HG03521 (cell line): ENCODE measurements around the gene NAA80.
A peak's percentile ranks its signal among the peaks of the same experiment; 100 is the strongest.
"Not testable (repeated sequence)": the region's sequence is repeated elsewhere in the genome, so short reads cannot be mapped to it uniquely, and the experiment has no call there.

Source experiments
- ATAC-seq: cut with Tn5 transposase; IDR thresholded peaks from one replicate; pipeline ENCODE4 v1.9.1; 2021; ENCODE audit warnings: mild to moderate bottlenecking, moderate library complexity; ENCODE audit not compliant: unreplicated experiment

The NAA80 gene

GRCh38 chr3:50292159-50293078 is 6.8 kb downstream of the NAA80 start, which contains the start of gene IFRD2:
TSS of gene IFRD2 (minus strand) at chr3:50292429. CDS start at chr3:50292274, 155 bp downstream.
- peak; percentile 96 for ATAC-seq

DNA sequence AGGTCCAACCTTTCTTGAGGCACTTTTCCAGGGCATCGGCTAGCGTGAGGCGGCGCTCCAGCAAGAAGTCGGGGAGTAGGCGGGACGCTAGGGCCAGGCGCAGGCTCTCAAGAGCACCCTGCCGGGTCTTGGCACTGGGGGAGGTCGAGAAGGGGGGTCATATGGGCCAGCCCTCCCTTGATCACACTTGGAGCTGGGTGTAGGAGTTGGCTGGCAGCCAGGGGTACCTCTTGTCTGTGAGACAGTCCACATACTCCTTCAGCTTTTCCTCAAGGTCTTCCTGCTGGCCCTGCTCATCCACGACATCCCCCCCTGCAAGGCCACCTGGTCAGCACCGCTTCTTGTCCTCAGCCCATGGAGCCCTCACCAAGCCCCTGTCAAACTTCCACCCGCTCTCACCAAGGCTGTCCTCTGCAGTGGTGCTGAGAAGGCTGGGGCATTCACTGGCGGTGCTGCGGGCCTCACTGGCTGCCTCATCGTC is 9.0 kb downstream of the NAA80 start:
- no peak for ATAC-seq

GRCh38 chr3:50289130-50289529 is 10.1 kb downstream of the NAA80 start:
- ATAC-seq = no peak

DNA sequence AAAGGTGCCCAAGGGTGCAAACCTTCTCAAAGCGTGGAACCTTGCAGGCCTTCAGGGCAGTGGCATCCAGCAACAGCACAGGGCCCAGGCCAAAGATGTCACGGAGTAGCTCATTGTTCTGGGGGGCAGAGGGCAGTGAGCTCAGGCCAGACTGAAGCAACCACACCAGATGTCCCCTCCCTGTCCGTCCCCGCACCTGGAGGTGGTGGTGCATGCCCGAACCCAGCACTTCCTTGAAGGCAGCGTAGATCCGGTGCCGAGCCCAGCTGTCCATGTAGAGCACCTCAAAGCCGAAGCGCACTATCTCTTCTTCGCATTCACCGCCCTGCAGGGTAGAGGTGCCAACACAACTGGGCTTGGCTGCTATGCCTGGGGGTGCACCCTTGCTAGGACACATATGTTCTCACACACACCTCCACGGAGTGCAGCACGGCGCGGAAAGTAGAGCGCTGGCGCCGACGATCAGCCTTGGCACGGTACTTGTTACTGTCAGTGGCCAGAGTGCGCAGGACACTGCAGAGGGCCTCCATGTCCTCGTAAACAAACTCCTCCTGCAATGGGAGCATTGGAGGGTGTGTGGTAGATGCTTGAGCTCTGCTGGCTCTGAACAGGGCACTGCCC is 10.7 kb downstream of the NAA80 start:
- no peak for ATAC-seq

GRCh38 chr3:50287262-50287661 is 11.9 kb downstream of the NAA80 start:
- ATAC-seq = no peak

DNA sequence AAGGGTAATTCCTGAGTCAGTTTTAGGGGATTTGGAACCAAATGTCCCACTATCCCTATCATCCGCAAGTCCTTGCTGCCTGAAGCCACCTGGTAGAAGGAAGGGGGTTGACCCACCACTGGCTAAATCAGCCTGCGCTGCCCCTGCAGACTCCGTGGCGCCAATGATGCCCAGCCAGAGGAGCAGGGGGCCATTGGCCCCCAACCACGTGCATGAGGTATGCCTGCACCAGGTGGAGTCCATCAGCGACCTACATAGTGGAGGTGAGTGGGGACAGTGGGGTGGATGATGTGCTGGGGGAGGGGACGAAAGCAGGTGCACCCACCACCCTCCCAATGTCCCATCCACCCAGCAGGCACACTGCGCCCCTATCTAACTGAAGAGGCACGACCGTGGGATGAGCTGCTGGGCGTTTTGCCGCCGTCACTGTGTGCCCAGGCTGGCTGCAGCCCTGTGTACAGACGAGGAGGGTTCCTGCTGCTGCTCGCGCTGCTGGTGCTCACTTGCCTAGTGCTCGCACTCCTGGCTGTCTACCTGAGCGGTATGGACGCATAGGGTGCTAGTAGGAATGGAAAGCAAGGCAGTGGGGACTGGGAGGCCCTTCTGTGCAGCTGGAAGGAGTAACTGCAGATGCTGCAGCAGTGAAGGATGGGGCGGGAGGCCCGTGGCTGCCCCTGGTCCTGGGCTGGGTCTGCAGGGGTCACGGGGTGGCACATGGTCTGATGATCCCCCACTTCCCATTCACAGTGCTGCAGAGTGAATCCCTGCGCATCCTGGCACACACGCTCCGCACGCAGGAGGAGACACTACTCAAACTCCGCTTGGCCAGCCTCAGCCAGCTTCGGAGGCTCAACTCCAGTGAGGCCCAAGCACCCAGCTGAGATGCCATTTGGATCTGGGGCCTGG is 12.6 kb downstream of the NAA80 start:
- no peak for ATAC-seq

- ATAC-seq = not testable (repeated sequence)
Observed at GRCh38 chr3:50284121-50284520, 15.1 kb downstream of the NAA80 start.

DNA sequence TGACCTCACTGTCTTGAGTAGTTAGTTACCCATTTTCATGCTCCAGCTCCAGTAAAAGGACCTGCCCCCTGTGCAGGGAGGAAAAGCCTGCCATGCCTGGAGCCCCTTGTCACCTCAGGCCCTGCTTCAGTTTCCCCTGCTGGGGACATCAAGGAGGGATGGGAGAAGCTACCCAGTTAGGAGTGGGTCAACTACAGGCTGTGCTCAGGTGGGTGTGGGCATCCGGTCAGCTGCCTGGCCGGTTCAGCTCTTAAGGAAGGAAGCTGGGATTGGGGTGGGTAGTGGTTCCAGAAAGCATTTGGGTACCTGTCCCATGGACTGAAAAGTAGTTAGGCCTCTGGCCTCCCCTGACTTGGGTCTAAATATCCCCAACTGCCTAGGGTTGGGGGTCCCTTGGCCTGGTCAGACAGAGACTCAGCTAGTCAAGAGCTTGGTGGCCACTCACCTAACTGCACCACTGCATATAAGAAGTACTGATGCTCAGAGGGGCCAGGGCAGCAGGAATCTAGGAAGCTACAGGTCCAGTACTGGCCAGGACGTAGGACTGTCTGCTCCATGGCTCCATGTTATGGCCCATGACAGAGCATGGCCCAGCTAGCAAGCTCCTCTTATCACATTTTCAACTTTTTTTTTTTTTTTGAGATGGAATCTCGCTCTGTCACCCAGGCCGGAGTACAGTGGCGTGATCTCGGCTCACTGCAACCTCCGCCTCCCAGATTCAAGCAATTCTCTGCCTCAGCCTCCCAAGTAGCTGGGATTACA is 19.8 kb downstream of the NAA80 start:
- no peak for ATAC-seq

DNA sequence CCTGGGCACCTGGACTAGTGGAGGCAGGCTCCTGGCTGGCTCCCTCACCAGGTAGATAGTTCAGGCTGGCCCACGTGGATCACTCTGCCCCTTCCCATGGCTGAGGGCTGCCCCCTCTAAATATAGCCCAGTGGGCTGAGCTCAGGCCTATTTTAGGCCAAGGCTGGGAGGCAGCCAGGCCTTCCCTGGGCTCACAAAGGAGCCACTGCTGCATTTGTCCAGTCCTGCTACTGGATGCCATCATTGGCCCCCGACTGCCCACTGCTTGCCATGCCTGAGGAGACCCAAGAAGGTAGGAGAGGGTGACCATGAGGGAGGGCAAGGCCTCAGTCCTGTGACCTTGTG is 20.4 kb downstream of the NAA80 start, which contains the start of gene LSMEM2:
Gene LSMEM2 (plus strand): TSS at position 208 of the 345 bp plus-strand sequence. CDS start 27 bp downstream, at position 235.
- no peak for ATAC-seq

GRCh38 chr3:50278123-50278879 is 20.9 kb downstream of the NAA80 start:
- ATAC-seq = no peak

DNA sequence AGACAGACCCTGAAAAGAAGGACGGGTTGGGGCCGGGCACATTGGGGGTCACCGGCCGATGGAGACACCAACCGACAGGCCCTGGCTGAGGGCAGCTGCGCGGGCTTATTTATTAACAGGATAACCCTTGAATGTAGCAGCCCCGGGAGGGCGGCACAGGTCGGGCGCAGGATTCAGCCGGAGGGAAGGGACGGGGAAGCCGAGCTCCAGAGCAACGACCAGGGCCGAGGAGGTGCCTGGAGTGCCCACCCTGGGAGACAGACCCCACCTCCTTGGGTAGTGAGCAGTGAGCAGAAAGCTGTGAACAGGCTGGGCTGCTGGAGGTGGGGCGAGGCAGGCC is 22.5 kb downstream of the NAA80 start:
- no peak for ATAC-seq

DNA sequence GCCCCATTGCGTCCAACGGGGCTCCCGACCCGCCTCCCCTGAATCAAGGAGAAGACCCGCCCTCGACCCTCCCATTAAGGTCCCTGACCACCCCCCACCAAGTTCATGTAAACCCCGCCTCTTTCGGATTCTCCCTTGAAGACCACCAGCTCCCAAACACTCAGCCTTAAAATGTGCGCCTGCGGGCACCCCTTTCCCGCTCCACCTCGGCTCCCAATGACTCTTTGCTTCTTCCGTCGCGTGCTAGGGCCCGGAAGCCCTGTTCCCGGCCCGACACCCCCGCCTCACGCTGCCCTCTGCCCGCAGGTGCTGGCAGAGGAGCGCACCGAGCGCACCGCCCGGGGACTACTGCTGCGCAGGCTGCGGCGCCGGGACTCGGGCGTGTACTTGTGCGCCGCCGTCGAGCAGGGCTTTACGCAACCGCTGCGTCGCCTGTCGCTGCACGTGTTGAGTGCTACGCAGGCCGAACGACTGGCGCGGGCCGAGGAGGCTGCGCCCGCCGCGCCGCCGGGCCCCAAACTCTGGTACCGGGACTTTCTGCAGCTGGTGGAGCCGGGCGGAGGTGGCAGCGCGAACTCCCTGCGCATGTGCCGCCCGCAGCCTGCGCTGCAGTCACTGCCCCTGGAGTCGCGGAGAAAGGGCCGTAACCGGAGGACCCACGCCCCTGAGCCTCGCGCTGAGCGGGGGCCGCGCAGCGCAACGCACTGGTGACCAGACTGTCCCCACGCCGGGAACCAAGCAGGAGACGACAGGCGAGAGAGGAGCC is 23.0 kb downstream of the NAA80 start:
- no peak for ATAC-seq

DNA sequence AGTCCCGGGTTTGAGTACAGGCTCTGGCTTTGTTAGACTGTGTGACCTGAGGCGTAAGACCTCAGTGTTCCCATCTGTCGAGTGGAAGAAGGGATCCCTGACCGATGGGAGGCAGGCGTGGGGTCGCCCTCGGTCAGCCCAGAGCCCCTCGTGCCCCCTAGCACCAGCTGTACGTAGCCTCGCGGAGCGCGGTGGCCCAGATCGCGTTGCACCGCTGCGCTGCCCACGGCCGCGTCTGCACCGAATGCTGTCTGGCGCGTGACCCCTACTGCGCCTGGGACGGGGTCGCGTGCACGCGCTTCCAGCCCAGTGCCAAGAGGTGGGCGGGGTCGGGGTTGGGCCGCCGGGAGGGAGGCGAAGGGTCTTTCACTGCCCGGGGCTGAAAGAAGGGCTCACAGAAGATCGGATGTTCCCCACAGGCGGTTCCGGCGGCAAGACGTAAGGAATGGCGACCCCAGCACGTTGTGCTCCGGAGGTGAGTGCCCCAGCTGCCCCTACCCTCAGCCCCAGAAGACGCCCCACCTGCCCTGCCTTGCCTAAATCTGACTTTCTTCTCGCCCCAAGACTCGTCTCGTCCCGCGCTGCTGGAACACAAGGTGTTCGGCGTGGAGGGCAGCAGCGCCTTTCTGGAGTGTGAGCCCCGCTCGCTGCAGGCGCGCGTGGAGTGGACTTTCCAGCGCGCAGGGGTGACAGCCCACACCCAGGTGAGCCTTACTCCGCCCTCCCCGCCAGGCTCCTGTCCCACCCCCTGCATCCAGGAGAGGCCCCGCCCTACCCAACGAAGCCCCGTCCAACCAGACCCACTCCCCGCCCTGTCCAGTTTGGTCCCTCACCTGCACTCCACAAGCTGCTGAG is 23.8 kb downstream of the NAA80 start:
- ATAC-seq = no peak

- ATAC-seq = no peak
Observed at GRCh38 chr3:50274371-50275104, 24.7 kb downstream of the NAA80 start.

DNA sequence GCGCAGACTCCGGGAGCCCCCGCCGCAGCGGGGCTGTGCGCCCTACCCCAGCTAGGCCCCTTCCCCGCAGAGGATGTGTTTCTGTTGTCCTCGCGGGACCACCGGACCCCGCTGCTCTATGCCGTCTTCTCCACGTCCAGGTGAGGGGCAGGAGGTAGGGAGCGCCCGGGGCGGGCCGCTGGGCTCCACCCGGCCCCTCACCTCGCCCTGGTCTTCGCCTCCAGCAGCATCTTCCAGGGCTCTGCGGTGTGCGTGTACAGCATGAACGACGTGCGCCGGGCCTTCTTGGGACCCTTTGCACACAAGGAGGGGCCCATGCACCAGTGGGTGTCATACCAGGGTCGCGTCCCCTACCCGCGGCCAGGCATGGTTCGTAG is 25.5 kb downstream of the NAA80 start:
- ATAC-seq = no peak

DNA sequence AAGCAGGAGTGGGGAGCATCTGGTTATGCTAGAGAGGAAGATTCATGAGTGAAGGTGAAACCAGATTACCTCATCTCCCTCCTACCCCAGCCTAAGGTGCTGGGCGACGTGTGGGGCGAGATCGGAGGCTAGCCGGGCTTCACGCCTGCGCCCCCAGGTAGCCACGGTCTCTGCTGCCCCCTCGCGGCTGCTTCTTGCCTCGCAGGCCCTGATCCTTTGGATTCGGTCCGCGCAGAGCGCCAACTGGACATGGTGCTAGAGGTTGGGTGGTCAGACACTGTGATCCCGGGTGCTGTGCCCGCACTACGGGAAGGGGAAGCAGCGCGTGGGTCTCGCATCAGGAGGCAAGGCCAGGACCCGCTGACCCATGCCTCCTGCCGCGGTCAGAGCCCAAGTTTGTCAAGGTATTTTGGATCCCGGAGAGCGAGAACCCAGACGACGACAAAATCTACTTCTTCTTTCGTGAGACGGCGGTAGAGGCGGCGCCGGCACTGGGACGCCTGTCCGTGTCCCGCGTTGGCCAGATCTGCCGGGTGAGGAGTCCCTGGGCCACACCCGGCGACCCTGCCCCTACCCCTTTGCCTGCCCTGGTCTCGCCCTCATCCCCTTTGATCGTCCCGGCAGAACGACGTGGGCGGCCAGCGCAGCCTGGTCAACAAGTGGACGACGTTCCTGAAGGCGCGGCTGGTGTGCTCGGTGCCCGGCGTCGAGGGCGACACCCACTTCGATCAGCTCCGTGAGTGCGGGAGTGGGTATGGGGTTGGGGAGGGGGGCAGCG is 26.1 kb downstream of the NAA80 start:
- ATAC-seq = peak; percentile 63

- not testable (repeated sequence) for ATAC-seq
Observed at GRCh38 chr3:50272538-50272910, 26.7 kb downstream of the NAA80 start.
